Tibial nerve (tissue), 3 donors: ENCODE data around the gene RAB15.

Experiments
- CTCF ChIP-seq, 5 experiments: fragments of 200-600 bp in 3 of 5; fragments of 450-650 bp in 2 of 5; sonication (generic) in 3 of 5; IDR thresholded peaks; one replicate each; pipeline ENCODE4 v1.5.1; 2016 to 2019; ENCODE audit warnings: antibody characterized with exemption in 5 of 5, mild to moderate bottlenecking in 3 of 5, moderate library complexity in 2 of 5
- POLR2A ChIP-seq, 2 donors: fragments of 450-650 bp; IDR thresholded peaks; one replicate each; pipeline ENCODE4 v1.6.1; 2017; ENCODE audit warnings: antibody characterized with exemption in 2 of 2, mild to moderate bottlenecking in 2 of 2, moderate library complexity in 2 of 2

DNA sequence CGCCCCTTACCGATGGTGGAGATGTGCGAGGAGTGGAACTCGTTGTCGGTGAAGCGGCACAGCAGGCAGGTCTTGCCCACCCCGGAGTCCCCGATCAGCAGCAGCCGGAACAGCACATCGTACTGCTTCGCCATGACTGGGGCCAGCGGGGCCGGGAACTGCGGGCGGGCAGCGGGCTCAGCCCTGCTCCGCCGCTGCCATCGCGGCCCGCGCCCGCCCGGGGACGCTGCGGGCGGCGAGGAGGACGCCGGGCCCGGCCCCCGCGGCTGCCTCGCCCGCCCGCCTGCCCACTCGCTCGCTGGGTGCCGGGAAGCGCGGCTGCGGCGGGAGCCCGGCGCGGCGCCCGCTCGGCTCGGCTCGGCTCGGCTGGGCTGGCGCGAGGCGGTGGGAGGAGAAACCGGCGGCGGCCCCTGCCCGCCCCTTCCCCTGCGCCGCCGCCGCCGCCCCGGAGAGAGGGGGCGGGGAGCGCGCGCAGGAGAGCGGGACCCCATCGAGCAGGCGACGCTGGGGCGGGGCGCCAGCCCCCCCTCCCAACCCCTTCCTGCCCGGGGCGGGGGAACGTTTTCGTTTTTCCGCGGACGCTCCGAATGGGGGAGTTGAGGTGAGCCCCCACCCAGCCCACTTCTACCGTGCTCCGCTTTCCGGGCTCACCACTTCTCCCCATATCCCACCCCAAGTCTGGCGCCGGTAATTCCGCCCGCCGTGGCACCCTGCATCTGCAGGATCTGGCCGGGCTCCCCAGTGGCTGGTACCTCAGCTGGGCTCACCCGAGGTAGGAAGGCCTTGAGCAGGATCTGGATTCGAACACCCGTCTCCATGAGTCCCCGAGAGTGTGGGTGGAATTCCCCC, at the start of gene RAB15:
- no peak for TF ChIP-seq POLR2A (IDR thresholded peaks at IDR 0.05)
- no peak for TF ChIP-seq CTCF (IDR thresholded peaks at IDR 0.05)
